T follicular helper cell (primary cell): Measurements from ENCODE around the gene HTR2A.
A peak's percentile ranks its signal among the peaks of the same experiment; 100 is the strongest.
"Not testable (repeated sequence)": the region's sequence is repeated elsewhere in the genome, so short reads cannot be mapped to it uniquely, and the experiment has no call there.

ENCODE experiments used
- DNase-seq: peaks from one replicate; pipeline ENCODE4 v3.0.0-alpha.2; 2020; ENCODE audit warnings: low read depth

HTR2A gene

DNA sequence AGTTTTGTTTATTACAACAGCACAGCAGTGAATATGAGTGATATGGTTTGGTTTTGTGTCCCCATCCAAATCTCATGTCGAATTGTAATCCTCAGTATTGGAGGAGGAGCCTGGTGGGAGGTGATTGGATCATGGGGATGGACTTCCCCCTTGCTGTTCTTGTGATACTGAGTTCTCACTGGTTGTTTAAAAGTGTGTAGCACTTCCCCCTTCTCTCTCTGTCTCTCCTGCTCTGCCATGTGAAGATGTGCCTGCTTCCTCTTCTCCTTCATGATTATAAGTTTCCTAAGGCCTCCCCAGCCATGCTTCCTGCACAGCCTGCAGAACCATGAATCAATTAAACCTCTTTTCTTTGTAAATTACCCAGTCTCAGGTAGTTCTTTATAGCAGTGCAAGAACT lies 91.9 kb downstream of the HTR2A start:
- not testable (repeated sequence) for DNase-seq

DNA sequence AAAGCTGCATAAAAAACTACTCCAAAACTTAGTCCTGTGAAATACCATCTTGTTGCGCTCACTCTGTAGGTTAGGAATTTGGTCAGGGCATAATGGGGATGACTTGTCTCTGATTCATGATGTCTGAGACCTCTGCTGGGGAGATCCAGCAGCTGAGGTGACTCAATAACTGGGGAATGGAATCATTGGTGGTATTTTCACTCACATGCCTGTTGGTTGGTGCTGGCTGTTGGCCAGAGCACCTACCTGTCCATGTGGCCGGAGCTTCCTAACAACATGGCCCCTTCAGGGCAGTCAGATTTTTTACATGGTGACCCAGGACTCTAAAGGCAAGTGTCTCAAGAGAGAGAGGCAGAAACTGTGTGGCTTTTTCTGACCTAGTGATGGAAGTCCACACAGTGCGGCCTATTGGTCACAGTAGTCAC lies 92.5 kb downstream of the HTR2A start:
- no peak for DNase-seq

DNA sequence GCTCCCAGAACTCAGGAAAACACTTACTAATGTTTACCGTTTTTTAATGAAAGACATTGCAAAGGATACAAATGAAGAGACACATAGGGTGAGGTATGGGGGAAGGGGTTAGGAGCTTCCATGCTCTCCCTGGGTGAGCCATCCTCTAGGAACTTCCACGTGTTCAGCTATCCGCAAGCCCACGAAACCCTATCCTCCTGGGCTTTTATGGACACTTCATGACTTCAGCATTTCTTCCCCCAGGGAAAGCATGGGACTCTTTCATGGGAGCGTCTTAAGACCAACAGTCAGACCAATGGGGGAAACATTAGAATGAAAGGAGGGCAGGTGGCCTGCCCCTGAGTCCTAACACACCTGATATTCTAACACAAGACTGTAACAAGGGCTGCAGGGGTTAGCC lies 93.3 kb downstream of the HTR2A start:
- DNase-seq, result no peak

DNA sequence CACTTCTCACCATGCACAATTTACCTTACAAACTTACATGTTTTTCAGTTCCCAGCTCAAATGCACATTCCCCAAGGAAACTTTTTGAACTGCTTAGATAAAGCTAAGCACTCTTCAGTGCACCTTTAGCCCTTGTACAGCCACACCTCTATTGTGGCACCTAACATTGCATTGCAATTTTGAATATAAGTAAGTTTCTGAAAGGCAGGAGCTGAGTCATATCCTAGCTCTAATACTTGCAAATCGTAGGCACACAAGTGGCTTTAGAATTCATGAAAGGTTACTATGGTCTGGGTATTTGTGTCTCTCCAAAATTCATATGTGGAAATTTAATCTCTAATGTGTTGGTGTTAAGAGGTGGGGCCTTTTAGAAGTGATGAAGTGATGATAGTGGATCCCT lies 95.0 kb downstream of the HTR2A start:
- DNase-seq, result no peak

DNA sequence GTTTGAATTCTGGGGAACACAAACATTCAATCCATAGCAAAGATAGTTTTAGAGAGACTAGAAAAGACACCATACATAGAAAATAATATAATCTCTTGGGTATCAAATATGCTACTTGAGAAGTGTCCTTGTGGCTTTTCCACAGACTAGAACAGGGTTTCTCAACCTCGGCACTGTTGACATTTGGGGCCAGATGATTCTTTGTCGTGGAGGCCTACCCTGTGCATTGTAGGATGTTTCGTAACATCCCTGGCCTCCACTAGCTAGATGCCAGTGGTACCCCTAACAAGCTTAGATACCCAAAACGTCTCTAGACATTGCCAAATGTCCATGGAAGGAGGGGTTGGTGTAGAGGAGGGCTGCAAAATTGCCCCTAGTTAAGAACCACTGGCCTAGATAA lies 97.7 kb downstream of the HTR2A start:
- no peak for DNase-seq

DNA sequence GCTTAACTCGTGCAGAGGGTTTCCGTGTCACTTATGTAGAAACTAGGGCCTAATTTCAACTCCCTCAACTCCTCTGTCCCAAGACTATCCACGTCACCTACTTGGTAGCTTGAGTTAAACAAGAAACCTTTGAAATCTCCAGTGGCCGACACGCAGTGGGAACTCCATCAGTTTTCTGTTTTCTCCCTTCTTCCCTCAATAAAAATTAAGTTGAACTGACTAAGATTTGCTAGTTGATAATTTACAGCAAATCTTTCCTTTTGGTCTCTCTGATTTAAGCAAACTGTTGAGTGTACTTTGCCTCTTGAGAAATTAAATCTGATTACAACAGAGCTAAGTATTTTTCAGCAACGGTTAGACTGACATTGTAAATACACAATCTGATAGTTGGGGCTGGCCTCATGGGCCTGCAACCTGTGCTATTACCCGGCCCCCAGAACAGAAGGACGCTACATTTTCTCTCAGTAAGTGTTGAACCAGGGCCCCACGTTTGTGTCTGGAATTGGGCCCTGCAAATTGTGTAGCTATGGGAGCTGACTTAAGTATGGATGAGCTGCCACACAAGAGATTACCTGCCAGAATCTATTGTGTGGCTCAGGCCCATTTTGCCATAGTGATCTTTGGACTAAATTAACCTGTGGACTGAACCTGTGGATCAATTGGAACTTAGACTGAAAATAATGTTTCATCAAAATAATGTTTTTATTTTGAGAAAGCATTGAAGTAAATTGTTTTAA lies 99.2 kb downstream of the HTR2A start:
- no peak for DNase-seq

DNA sequence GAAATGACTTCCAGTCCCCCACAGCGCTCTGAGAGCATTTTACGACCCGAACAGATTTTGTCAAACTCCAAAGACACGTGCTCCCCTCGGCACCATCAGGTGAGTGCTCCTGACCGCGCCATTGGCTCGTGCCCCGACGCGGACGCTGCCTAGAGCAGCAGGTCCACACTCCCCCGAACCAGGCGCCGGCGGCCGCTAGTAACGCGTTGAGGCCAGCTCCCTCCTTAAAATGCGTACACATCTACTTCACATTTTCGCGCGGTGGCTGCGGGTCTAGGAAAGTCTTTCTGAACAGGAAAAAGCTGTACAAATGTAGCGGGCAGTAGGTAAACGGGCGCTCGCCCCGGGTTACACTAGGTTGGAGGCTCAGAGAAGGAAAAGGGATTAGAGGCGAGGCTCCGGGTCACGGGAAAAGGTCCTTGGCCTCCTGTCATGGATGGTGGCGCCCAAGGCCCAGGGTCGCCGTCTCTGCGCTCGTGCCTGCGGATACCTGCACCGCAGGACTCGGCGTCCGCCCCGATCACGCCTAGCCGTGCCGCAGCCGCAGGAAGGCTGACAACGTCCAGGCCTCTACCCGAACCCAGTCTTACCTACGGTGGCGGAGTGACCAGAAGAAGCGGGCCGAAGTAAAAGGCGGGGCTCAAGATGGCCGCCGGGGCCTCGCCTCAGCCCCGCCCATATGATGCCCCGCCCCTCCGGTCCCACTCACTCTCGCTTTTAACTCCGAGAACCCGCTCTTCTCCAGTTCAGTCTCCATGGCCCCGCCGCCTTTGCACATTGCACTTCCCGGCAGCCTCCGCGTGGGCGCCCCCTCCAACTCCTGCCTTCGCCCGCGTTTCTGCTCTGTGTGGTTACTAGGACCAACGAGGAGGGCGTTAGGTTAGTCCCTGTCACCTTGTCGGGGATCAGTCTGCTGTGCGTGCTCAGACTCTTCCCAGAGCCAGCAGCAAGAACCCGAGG lies 100.1 kb downstream of the HTR2A start, which contains the start of gene ESD:
Gene ESD, minus strand, starts transcription at position 647 of the 960 bp plus-strand sequence. CDS start 5,748 bp downstream, outside the sequence.
- peak; percentile 85 for DNase-seq

DNA sequence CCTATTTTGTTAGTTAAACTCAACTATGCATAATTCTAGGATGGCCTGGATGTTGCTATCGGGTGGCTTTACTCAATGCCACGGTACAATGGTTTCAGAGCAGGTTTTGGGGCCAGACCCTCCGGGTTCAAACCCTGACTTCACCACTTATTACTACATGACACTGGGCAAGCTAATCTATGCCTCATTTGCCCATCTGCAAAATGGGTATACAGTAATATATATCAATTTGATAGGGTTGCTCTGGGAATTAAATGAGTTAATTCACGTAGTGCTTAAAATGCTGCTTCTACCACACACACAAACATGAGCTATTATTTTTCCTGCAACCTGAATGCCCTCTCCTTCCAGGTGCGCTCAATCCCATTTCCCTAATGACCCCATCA lies 100.7 kb downstream of the HTR2A start:
- DNase-seq, result no peak

DNA sequence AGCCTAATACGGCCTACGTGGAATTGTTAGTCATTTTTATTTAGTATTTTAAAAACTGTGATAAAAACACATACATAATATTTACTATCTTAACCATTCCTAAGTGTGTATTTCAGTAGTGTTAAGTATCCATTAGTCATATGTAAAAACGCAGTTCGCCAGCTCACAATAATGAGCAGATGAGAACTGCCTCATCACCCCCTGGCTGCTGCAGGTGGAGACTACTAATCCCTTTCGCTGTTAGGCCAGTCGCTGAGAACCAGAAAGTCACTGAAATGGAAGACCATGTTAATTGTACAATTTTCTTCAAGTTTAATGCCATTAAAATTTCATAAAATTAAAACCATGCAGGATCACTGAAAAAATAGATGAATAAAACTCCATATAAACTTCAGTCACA lies 101.5 kb downstream of the HTR2A start:
- no peak for DNase-seq

DNA sequence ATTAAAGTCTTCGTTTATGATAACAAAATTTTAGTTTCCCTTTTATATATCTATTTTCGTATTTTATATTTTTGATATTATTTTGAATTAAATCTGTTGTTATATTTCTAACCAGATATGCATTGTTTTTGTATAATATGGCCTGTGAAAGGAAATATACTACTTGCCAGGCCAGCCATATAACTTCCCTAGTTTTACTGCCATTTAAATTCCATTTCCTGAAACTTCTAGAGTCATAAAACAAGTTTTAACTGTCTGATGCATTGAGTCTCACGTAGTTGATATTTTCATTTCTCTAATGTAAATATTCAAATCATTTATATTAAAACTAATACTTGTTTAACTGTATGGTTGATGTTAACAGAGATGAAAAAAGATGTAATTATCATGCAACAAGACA lies 113.3 kb downstream of the HTR2A start:
- DNase-seq, result no peak

DNA sequence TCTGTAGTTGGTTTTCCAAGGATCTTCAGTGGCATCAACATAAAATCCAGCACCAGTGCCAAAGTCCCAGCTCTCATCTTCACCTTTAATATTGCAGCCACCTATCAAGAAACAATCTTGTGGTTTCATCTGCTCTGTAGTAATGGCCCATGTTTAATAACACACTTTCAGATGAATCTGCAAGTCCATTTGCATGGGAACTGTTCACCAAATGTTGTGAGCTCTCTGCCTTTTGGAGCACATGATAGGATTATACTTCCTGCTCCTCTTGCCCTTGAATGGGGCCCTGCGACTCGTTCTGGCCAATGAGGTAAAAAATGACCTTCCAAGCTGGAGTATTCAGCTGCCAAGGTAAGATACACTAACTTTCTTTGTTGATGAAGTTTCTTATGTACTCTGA lies 114.2 kb downstream of the HTR2A start:
- no peak for DNase-seq

DNA sequence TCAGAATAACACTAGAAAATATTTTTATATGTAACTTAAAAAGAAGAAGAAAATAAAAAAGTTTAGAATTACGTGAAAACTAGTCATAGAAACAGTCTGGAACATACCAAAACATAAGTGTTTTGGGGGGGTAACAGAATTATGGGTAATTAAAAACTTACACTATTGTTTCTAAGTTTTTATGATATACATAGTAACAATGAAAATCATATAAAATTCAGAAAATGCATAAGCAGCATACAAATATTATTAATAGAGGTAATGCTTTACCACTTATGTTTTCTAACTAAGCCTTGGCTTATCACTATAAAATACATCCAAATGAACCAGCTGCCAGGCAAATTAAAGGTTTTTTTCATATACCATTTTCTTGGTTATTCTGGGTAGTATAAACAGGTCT lies 114.8 kb downstream of the HTR2A start:
- DNase-seq, result no peak
